Stomach smooth muscle (tissue), 2 donors: ENCODE results near the gene MESD.

Source experiments
- H3K27ac ChIP-seq: one replicate; pipeline ENCODE4 v1.7.0; 2013; ENCODE audit warnings: mild to moderate bottlenecking, low read length, inconsistent platforms
- H3K27me3 ChIP-seq, 2 donors: one replicate each; pipeline ENCODE4 v1.7.0; 2013; ENCODE audit warnings: low read length in 2 of 2; ENCODE audit not compliant: insufficient read depth in 2 of 2, control insufficient read depth in 1 of 2
- H3K36me3 ChIP-seq, 2 donors: one replicate each; pipeline ENCODE4 v1.7.0; 2013; ENCODE audit warnings: low read length in 2 of 2; ENCODE audit not compliant: control insufficient read depth in 2 of 2, insufficient read depth in 2 of 2
- H3K4me1 ChIP-seq: one replicate; pipeline ENCODE4 v1.7.0; 2013; ENCODE audit warnings: low read length; ENCODE audit not compliant: control insufficient read depth, insufficient read depth
- H3K4me3 ChIP-seq, 2 donors: one replicate each; pipeline ENCODE4 v1.7.0; 2013; ENCODE audit warnings: low read length in 2 of 2
- H3K9ac ChIP-seq, 2 donors: one replicate each; pipeline ENCODE4 v1.7.0; 2013; ENCODE audit warnings: low read length in 2 of 2, mild to moderate bottlenecking in 1 of 2
- H3K9me3 ChIP-seq, 2 donors: one replicate each; pipeline ENCODE4 v1.7.0; 2013; ENCODE audit warnings: low read length in 2 of 2; ENCODE audit not compliant: control insufficient read depth in 2 of 2
- donor health status: healthy.
- donor health status: Pancreatic carcinoma.

Gene MESD

DNA sequence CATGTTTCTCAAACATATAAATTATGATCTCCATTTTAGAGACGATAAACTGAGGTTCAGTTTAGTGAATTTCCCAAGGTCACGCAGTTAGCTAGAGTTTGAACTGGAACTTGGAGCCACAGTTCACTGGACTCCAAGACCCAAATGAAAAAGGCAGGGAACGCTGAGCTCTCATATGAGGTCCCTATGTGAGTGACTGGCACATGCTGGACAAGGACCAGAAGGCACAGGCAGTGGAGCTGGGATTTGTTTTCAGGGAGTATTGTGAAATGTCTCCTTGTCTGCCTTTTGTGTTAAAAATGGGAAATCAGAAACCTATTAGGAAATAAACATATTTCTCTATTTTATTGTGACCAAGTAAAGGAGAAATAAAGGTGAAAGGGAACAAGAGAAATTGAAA lies 63.5 kb downstream of the MESD start:
- Histone ChIP-seq H3K36me3 (peaks cover 5 to 9% of the 10 kb centered on the region in 2 donors), H3K9ac (no peak overlapping the region), H3K27ac (no peak overlapping the region), H3K4me1 (peaks cover 2% of the 10 kb centered on the region), H3K27me3 (no peaks in the 10 kb centered on the region), H3K9me3 (no peaks in the 10 kb centered on the region), H3K4me3 (no peak overlapping the region)

DNA sequence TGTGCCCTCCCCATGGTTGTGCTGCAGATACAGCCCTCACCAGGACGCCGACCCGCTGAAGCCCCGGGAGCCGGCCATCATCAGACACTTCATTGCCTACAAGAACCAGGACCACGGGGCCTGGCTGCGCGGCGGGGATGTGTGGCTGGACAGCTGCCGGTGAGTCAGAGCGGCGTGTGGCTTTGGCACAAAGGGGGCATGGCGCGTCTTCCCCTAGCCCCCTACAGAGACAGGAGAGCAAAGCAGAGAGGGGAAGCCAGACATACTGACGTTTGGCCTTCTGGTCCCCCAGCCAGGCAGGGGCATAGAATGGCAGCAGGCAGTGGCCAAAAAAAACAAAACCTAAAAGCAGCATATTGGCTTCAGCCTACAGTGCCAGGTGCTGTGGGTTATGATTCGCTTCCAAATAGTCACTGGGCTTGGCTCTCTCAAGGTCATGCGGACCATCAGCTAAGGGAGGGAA lies 64.0 kb downstream of the MESD start:
- H3K27me3 ChIP-seq, result no peaks in the 10 kb centered on the region
- peaks cover 5 to 9% of the 10 kb centered on the region in 2 donors for H3K36me3 ChIP-seq
- no peak overlapping the region for H3K27ac ChIP-seq
- no peaks in the 10 kb centered on the region for H3K9me3 ChIP-seq
- no peak overlapping the region for H3K9ac ChIP-seq
- no peak overlapping the region for H3K4me3 ChIP-seq
- peaks cover 2% of the 10 kb centered on the region for H3K4me1 ChIP-seq

- Histone ChIP-seq H3K9me3 (no peaks in the 10 kb centered on the region), H3K27me3 (no peaks in the 10 kb centered on the region), H3K27ac (no peak overlapping the region), H3K36me3 (peaks cover 3 to 9% of the 10 kb centered on the region in 2 donors), H3K9ac (no peak overlapping the region), H3K4me3 (no peak overlapping the region), H3K4me1 (peaks cover 2% of the 10 kb centered on the region)
Measured at GRCh38 chr15:80924278-80924677, 65.3 kb downstream of the MESD start.

- no peak overlapping the region for H3K27ac ChIP-seq
- H3K27me3 ChIP-seq, result no peaks in the 10 kb centered on the region
- peaks cover 2% of the 10 kb centered on the region for H3K4me1 ChIP-seq
- H3K9ac ChIP-seq, result no peak overlapping the region
- H3K9me3 ChIP-seq, result no peaks in the 10 kb centered on the region
- no peak overlapping the region for H3K4me3 ChIP-seq
- peaks cover 0 to 9% of the 10 kb centered on the region in 2 donors for H3K36me3 ChIP-seq
Measured at GRCh38 chr15:80923668-80924067, 66.0 kb downstream of the MESD start.

DNA sequence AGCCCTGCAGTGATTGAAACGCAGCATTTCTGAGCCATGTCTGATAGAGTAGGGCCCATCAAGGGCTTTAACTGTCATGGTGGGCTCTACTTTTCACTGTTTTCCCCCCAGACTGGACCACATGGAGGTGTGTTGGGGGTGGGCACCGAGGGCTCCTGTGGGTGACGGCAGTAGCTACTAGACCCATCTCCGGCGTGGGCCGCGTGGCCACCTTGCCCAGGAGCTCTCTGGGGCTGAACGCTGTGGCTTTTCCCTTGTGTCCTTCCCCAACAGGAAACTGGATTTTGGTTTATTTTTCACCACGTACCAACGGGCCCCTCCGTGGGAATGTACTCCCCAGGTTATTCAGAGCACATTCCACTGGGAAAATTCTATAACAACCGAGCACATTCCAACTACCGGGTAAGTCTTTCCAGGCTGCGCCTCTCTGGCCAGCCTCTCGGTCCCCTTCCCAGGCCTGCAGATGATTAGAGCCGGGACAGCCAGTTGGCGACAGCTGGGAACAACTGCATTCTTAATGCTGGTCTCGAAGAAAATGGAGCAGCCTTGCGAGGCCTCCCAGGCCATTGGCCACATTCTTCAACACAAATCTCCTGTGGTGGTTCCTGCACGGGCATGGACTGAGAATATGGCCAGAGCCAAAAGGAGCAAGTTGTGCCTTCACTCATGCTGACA lies 67.7 kb downstream of the MESD start:
- no peak overlapping the region for H3K27ac ChIP-seq
- H3K4me1 ChIP-seq, result peaks cover 2% of the 10 kb centered on the region
- no peak overlapping the region for H3K4me3 ChIP-seq
- H3K9me3 ChIP-seq, result no peaks in the 10 kb centered on the region
- H3K27me3 ChIP-seq, result no peaks in the 10 kb centered on the region
- H3K9ac ChIP-seq, result no peak overlapping the region
- H3K36me3 ChIP-seq, result peaks cover 0 to 9% of the 10 kb centered on the region in 2 donors

- H3K4me3 ChIP-seq, result no peak overlapping the region
- H3K27me3 ChIP-seq, result no peaks in the 10 kb centered on the region
- no peak overlapping the region for H3K27ac ChIP-seq
- H3K9ac ChIP-seq, result no peak overlapping the region
- H3K36me3 ChIP-seq, result peaks cover 0 to 9% of the 10 kb centered on the region in 2 donors
- H3K9me3 ChIP-seq, result no peaks in the 10 kb centered on the region
- H3K4me1 ChIP-seq, result no peaks in the 10 kb centered on the region
Measured at GRCh38 chr15:80920271-80920699, 69.3 kb downstream of the MESD start.

DNA sequence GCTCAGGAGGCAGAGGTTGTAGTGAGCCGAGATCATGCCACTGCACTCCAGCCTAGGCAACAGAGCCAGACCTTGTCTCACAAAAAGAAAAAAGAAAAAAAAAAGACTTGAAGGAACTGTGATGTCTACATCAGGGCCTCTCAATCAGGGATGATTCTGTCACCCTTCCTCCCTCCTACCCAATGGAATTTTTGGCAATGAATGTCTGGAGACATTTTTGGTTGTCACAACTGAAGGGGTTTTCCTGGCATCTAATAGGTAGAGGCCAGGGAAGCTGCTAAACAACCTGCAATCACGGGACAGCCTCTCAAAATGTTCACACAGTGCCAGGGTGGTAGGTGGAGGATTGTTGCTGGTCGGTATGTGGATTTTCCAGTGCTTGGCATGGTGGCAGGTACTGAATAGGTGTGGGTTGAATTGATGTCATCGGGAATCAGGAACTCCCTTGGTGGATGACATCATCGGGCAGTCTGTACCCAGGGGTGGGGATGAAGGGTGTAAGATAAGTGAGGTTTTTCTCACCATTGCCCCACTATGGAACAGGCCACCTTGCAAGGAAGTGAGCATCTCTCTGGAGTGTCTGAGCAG lies 71.3 kb downstream of the MESD start:
- H3K36me3 ChIP-seq, result peaks cover 0 to 6% of the 10 kb centered on the region in 2 donors
- H3K4me1 ChIP-seq, result no peaks in the 10 kb centered on the region
- H3K9me3 ChIP-seq, result no peaks in the 10 kb centered on the region
- H3K4me3 ChIP-seq, result no peak overlapping the region
- no peak overlapping the region for H3K9ac ChIP-seq
- H3K27me3 ChIP-seq, result no peaks in the 10 kb centered on the region
- H3K27ac ChIP-seq, result no peak overlapping the region

DNA sequence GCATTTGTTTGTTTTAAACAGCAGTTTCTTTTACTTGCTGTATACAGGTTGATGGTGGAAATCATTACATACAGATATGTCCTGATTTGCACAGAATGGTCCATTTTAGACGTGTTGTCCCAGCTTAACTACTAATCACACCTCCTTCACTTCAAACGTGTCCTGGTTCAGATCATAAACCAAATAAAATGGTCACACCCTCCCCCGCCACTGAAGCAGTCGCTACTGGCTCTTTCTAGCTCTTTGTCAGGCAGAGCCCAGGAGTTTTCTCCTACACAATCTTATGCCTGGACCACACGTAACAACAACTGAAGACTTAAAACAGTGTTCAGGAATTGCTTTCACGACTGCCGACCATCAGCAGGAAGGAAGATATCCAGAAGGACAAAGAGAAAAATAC lies 73.6 kb downstream of the MESD start:
- H3K9ac ChIP-seq, result no peak overlapping the region
- no peak overlapping the region for H3K4me3 ChIP-seq
- H3K4me1 ChIP-seq, result no peaks in the 10 kb centered on the region
- H3K27me3 ChIP-seq, result no peaks in the 10 kb centered on the region
- no peaks in the 10 kb centered on the region for H3K9me3 ChIP-seq
- no peak overlapping the region for H3K27ac ChIP-seq
- H3K36me3 ChIP-seq, result peaks cover 0 to 2% of the 10 kb centered on the region in 2 donors

GRCh38 chr15:80915472-80915871 lies 74.1 kb downstream of the MESD start:
- peaks cover 0 to 4% of the 10 kb centered on the region in 2 donors for H3K36me3 ChIP-seq
- H3K9ac ChIP-seq, result no peak overlapping the region
- H3K27ac ChIP-seq, result no peak overlapping the region
- H3K4me3 ChIP-seq, result no peak overlapping the region
- H3K9me3 ChIP-seq, result no peaks in the 10 kb centered on the region
- no peaks in the 10 kb centered on the region for H3K4me1 ChIP-seq
- H3K27me3 ChIP-seq, result no peaks in the 10 kb centered on the region

- no peak overlapping the region for H3K27ac ChIP-seq
- no peak overlapping the region for H3K9ac ChIP-seq
Measured at GRCh38 chr15:80913541-80913940, 76.1 kb downstream of the MESD start.

GRCh38 chr15:80912673-80913072 lies 76.9 kb downstream of the MESD start:
- Histone ChIP-seq H3K27me3 (no peaks in the 10 kb centered on the region), H3K27ac (no peak overlapping the region), H3K9ac (no peak overlapping the region)

More at GRCh38 chr15:80913541-80913940, 76.1 kb downstream of the MESD start:
- Histone ChIP-seq H3K4me1 (no peaks in the 10 kb centered on the region), H3K27me3 (no peaks in the 10 kb centered on the region), H3K4me3 (no peak overlapping the region), H3K9me3 (peaks cover 0 to 6% of the 10 kb centered on the region in 2 donors), H3K36me3 (peaks cover 9 to 17% of the 10 kb centered on the region in 2 donors)

More at GRCh38 chr15:80912673-80913072, 76.9 kb downstream of the MESD start:
- Histone ChIP-seq H3K4me3 (no peak overlapping the region), H3K9me3 (peaks cover 0 to 6% of the 10 kb centered on the region in 2 donors), H3K4me1 (no peaks in the 10 kb centered on the region), H3K36me3 (peaks cover 9 to 21% of the 10 kb centered on the region in 2 donors)
